Adipocyte (in vitro differentiated cells): ENCODE data around the gene ID1.

Experiments used
- DNase-seq: peaks from one replicate; pipeline ENCODE4 v3.0.0-alpha.2; 2015; ENCODE audit warnings: low read depth
- H3K27me3 ChIP-seq: replicated peaks from 2 replicates; pipeline ENCODE4 v1.7.0; 2013; ENCODE audit warnings: mild to moderate bottlenecking, low read length, moderate library complexity; ENCODE audit not compliant: control insufficient read depth, insufficient read depth
- H3K36me3 ChIP-seq: 2 replicates; pipeline ENCODE4 v1.7.0; 2013; ENCODE audit warnings: low read length, mild to moderate bottlenecking, moderate library complexity; ENCODE audit not compliant: control insufficient read depth, insufficient read depth, severe bottlenecking
- H3K4me1 ChIP-seq: 2 replicates; pipeline ENCODE4 v1.7.0; 2013; ENCODE audit warnings: mild to moderate bottlenecking, low read length, moderate library complexity; ENCODE audit not compliant: control insufficient read depth, insufficient read depth
- H3K4me3 ChIP-seq: 2 replicates; pipeline ENCODE4 v1.7.0; 2013; ENCODE audit warnings: mild to moderate bottlenecking, low read length, moderate library complexity
- H3K9ac ChIP-seq: 2 replicates; pipeline ENCODE4 v1.7.0; 2013; ENCODE audit warnings: mild to moderate bottlenecking, low read length, moderate library complexity
- H3K9me3 ChIP-seq: 2 replicates; pipeline ENCODE4 v1.7.0; 2013; ENCODE audit warnings: mild to moderate bottlenecking, low read length, moderate library complexity; ENCODE audit not compliant: control insufficient read depth

The ID1 gene, protein sequence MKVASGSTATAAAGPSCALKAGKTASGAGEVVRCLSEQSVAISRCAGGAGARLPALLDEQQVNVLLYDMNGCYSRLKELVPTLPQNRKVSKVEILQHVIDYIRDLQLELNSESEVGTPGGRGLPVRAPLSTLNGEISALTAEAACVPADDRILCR

DNA sequence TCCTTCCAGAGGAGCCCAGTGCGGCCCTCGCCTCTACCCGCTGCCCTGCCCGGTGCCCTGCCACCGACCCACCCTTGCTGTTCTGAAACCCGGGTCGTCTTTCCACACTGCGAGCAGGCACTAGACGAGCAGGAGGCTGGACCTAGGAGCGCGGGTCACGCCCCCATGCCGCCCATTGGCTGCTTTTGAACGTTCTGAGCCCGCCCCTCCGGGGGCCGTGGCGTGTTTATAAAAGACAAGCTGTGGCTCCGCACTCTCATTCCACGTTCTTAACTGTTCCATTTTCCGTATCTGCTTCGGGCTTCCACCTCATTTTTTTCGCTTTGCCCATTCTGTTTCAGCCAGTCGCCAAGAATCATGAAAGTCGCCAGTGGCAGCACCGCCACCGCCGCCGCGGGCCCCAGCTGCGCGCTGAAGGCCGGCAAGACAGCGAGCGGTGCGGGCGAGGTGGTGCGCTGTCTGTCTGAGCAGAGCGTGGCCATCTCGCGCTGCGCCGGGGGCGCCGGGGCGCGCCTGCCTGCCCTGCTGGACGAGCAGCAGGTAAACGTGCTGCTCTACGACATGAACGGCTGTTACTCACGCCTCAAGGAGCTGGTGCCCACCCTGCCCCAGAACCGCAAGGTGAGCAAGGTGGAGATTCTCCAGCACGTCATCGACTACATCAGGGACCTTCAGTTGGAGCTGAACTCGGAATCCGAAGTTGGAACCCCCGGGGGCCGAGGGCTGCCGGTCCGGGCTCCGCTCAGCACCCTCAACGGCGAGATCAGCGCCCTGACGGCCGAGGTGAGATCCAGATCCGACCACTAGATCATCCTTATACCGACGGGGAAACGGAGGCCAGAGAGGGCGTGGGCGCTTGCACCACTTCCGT lies at the start of gene ID1:
TSS of gene ID1 (plus strand) at position 259 of the 871 bp plus-strand sequence. CDS start at position 358, 99 bp downstream.
- peak within 1 kb of the TSS; percentile 93 for H3K4me3 ChIP-seq
- no peaks in the 10 kb centered on the region for H3K36me3 ChIP-seq

DNA sequence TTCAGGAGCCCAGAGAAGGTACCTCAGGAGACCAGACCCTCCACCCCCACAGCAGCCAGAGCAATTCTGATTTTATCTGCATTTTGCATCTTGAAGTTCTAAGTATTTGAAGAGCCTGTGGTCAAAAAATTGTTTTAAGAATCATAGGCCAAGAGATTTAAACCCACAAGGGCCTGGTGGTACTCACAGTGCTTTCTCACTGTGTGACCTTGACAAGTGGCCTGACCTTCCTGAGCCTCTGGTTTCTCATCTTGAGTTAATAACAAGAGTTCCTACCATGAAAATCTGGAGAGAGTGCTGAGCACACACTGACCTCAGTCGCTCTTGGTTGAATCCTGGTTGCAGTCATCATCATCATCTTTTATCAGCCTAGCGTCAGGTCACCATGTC lies 45.4 kb upstream of the ID1 start:
- no peak overlapping the region for H3K4me3 ChIP-seq
- H3K27me3 ChIP-seq: no peaks in the 10 kb centered on the region
- peak overlapping the region; percentile 71 for H3K9ac ChIP-seq
- no peak for DNase-seq
- H3K36me3 ChIP-seq: peaks cover 62% of the 10 kb centered on the region
- H3K9me3 ChIP-seq: no peaks in the 10 kb centered on the region
- peaks cover 51% of the 10 kb centered on the region for H3K4me1 ChIP-seq

More for the DNA sequence above, at the start of gene ID1:
- peak; percentile 99 for DNase-seq
- H3K4me1 ChIP-seq: peaks cover 34% of the 10 kb centered on the region
- H3K27me3 ChIP-seq: no peaks in the 10 kb centered on the region
- peak within 1 kb of the TSS; percentile 97 for H3K9ac ChIP-seq
- no peaks in the 10 kb centered on the region for H3K9me3 ChIP-seq

DNA sequence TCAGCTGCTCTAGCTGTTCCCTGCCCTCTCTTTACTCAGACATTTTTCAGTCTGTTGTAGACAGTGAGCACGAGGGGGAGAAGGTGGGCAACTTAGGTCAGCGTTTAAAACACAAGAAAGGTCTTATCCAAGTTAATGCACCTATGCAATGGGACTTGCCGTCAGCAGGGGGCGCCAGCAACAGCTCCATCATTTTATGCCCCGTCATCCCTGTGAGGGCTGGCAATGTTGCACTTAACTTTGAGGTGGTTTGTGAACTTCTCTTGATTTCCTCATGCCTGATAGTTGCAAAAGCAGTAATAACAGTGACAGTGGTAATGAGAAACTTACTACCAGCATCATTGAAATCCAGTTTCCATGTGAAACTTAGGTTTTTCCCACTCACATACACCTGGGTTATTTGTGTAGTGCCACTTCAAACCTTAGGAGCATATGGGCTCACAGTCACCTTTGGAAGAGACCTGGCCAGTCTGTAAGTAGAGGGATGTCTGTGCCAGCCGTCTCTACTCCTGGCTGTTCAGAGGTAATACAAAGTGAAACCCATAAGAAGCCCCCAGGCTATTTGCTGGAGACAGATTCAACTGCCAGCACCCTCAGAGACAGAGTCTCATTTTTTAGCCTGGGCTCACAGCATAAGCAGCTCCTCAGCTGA lies 44.9 kb upstream of the ID1 start:
- Histone ChIP-seq H3K27me3 (no peaks in the 10 kb centered on the region), H3K36me3 (peaks cover 57% of the 10 kb centered on the region), H3K9me3 (no peaks in the 10 kb centered on the region), H3K4me1 (peaks cover 48% of the 10 kb centered on the region), H3K4me3 (peak overlapping the region; percentile 13), H3K9ac (peak overlapping the region; percentile 71)
- DNase-seq: peak; percentile 94

DNA sequence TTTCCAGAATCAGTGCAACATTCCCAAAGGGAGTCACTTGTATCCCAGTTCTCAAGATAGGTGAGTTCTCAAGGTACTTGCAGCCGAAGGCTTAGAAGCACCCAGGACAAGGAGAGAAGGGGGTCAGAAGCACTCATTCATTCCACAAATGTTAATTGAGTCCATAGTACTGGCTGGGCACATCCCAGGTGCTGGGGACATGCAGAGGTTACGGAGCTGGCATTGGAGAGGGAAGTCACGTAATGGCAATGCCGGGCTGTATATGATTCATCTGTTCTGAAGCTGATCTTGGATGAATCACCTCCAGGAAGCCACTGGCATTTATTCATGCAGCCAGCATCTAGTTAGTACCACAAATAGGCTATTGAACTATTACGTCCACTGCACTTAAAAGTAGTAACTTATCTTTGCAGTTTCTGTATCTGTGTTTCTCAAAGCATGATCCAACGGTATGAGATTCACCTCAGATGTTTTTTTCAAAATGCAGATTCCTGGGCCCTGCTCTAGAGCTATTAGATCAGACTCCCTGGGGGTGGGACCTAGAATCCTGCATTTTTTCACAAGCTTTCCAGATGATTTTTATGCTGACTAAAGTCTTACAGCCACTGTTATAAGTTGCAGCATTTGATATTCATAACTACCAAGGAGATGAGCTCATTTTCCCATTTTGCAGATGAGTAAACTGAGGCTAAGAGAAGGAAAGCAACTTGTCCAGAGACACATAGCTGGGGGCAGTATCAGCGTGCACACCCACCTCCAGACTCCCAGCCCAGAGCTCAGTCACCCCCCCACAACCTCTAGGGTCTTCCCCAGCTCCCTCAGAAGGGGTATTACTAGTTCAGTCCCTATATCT lies 44.1 kb upstream of the ID1 start:
- Histone ChIP-seq H3K27me3 (no peaks in the 10 kb centered on the region), H3K9me3 (no peaks in the 10 kb centered on the region), H3K4me3 (peak overlapping the region; percentile 13), H3K36me3 (peaks cover 59% of the 10 kb centered on the region), H3K9ac (peak overlapping the region; percentile 71), H3K4me1 (peaks cover 48% of the 10 kb centered on the region)
- peak; percentile 95 for DNase-seq

DNA sequence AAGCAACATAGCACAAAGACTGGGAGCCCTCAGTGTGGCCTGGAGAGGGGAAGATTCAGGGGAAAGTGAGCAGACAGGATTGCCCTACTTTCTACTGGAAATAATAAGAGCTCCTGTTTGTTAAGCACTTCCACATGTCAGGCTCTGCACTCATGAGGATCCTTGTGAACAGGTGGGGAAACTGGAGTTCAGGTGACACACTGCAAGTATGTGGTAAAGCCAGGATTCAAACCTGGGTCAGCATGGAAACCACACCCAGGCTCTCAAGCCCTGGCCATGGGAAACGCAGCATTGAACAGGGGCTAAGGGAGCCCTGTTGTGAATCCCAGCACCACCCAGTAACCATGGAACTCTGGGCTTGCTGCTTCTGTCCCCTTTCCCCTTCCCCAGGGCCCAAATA lies 42.8 kb upstream of the ID1 start:
- H3K4me1 ChIP-seq: peaks cover 44% of the 10 kb centered on the region
- no peaks in the 10 kb centered on the region for H3K9me3 ChIP-seq
- H3K27me3 ChIP-seq: no peaks in the 10 kb centered on the region
- H3K9ac ChIP-seq: peak overlapping the region; percentile 54
- H3K36me3 ChIP-seq: peaks cover 66% of the 10 kb centered on the region
- no peak overlapping the region for H3K4me3 ChIP-seq
- DNase-seq: no peak

DNA sequence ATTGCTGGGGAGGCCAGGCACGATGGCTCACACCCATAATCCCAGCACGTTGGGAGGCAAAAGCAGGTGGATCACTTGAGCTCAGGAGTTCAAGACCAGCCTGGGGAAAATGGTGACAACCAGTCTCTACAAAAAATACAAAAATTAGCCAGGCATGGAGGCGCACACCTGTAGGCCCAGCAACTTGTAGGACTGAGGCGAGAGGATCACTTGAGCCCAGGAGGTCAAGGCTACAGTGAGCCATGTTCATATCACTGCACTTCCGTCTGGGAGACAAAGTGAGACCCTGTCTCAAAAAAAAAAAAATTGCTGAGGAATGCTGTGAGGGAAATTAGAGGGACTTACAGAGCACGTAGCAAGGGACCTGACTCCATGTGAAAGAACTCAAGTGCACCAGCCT lies 40.8 kb upstream of the ID1 start:
- DNase-seq: no peak
- no peak overlapping the region for H3K9ac ChIP-seq
- no peak overlapping the region for H3K4me3 ChIP-seq
- no peaks in the 10 kb centered on the region for H3K9me3 ChIP-seq
- peaks cover 73% of the 10 kb centered on the region for H3K36me3 ChIP-seq
- no peaks in the 10 kb centered on the region for H3K27me3 ChIP-seq
- peaks cover 47% of the 10 kb centered on the region for H3K4me1 ChIP-seq

DNA sequence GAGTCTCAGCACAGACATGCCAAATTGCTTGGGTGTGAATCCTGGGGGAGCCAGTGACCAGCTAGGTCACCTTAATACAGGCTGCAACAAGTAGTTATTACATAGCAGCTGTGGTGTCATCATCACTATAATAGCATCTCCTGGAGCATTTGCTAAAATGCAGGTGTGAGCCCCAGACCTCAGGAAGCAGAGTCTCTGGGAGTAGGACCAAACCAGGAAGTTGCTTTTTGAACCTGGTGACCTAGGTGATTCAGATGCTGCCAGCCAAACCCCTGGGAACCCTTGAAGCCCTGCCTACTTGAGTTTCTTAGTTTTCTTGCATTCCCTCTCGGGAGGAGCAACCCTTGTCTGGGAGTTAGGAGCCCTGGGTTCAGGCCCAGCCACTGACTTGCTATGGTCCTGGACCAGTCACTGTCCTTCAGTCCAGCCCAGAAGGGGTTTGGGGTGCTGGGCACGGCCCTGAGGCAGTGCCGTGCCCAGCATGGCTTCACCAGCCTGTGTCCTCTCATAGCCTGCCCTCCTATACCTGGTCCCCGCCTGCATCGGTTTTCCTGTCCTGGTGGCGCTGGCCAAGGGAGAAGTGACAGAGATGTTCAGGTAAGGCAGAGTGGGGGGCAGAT lies 39.3 kb upstream of the ID1 start:
- H3K4me3 ChIP-seq: no peak overlapping the region
- no peak overlapping the region for H3K9ac ChIP-seq
- no peak for DNase-seq
- H3K4me1 ChIP-seq: peaks cover 42% of the 10 kb centered on the region
- H3K27me3 ChIP-seq: no peaks in the 10 kb centered on the region
- H3K36me3 ChIP-seq: peaks cover 68% of the 10 kb centered on the region
- H3K9me3 ChIP-seq: no peaks in the 10 kb centered on the region

DNA sequence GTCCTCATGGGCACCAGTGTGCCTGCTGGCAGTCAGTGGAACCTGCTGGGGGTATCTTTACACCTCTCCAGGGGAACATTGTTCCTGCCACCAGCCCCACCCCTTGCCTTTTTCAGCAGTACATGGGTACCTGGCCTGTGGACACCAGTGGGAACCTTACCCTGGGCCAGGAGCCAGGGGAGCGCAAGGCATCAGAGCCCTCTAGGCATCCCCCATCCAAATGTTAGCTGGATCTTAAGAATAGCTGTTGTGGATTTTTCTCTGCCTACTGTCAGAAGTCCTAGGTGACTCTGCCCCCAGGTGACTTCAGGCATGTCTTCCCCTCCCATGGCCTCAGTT lies 38.8 kb upstream of the ID1 start:
- peaks cover 70% of the 10 kb centered on the region for H3K36me3 ChIP-seq
- H3K9me3 ChIP-seq: no peaks in the 10 kb centered on the region
- H3K4me3 ChIP-seq: no peak overlapping the region
- no peak for DNase-seq
- H3K27me3 ChIP-seq: no peaks in the 10 kb centered on the region
- peaks cover 38% of the 10 kb centered on the region for H3K4me1 ChIP-seq
- no peak overlapping the region for H3K9ac ChIP-seq

DNA sequence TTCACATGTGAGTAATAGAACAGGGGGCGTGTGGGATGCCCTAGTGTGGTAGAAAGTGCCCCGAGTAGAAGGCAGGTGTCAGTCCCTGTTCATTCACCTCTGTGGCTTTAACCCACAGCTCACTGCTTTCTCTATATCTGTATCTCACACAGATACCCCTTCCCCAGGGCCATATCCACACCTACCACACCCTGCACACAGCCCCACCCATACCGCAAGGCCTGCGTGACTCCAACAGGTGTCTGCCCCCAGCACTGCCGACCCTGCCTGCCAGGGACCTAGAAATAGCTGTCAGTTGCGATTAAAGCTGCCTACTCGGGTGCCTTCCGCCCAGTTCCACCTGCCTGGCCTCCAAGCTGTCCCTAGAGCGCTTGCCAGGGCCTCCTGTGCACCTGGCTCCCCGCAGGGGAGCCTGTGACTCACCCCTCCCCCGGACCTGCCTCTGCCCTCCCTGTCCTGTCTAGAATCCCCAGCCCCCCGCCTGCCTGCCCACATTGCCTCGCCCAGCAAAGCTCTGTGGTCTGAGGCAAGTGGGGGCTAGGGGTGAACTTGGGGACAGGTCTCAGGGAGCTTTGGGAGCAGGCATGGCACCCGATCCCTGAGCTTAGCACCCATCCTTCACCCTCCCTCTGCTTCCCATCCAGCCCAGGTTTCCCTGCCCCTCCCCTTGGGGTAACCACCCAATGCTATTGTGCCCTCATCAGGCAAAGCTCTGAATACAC lies 38.3 kb upstream of the ID1 start:
- H3K36me3 ChIP-seq: peaks cover 65% of the 10 kb centered on the region

DNA sequence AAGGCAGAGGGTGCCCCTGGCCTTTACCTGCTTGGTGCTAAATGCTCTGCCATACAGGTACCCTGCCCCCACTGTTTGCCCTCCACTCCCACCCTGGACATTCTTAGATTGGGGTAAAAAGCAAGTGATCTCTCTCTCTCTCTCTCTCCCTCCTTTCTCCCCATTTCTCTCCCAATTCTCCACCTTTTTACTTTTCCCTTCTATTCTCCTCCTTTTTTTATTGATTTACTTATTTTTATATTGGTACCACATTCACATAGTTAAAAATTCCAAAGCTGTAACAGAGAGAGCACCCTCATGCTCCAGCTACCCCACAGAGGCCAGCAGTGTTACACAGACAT lies 37.7 kb upstream of the ID1 start:
- H3K9me3 ChIP-seq: no peaks in the 10 kb centered on the region
- H3K4me3 ChIP-seq: no peak overlapping the region
- H3K9ac ChIP-seq: no peak overlapping the region
- peaks cover 59% of the 10 kb centered on the region for H3K36me3 ChIP-seq
- H3K27me3 ChIP-seq: no peaks in the 10 kb centered on the region
- no peak for DNase-seq
- peaks cover 32% of the 10 kb centered on the region for H3K4me1 ChIP-seq

More for the DNA sequence above, 38.3 kb upstream of the ID1 start:
- Histone ChIP-seq H3K27me3 (no peaks in the 10 kb centered on the region), H3K4me1 (peaks cover 32% of the 10 kb centered on the region), H3K9me3 (no peaks in the 10 kb centered on the region), H3K4me3 (no peak overlapping the region), H3K9ac (no peak overlapping the region)
- no peak for DNase-seq
